GM19043 (cell line): ENCODE data around the gene FAM131B.
"Not testable (repeated sequence)": the region's sequence is repeated elsewhere in the genome, so short reads cannot be mapped to it uniquely, and the experiment has no call there.

Source experiments
- ATAC-seq: cut with Tn5 transposase; IDR thresholded peaks from one replicate; pipeline ENCODE4 v1.9.1; 2021; ENCODE audit warnings: low read depth; ENCODE audit not compliant: unreplicated experiment

FAM131B gene

GRCh38 chr7:143362131-143363015 is at the start of gene FAM131B:
Gene FAM131B (minus strand): TSS chr7:143362713. CDS start chr7:143362603, 110 bp downstream.
- no peak for ATAC-seq

- no peak for ATAC-seq
Observed at GRCh38 chr7:143411976-143412708, 49.6 kb upstream of the FAM131B start.

- no peak for ATAC-seq
Observed at GRCh38 chr7:143410521-143411004, 48.0 kb upstream of the FAM131B start.

- no peak for ATAC-seq
Observed at GRCh38 chr7:143408686-143409561, 46.4 kb upstream of the FAM131B start, which contains the start of gene EPHA1. Gene EPHA1 (minus strand): TSS chr7:143408856. CDS start chr7:143408805, 51 bp downstream.

- no peak for ATAC-seq
Observed at GRCh38 chr7:143408252-143408685, 45.8 kb upstream of the FAM131B start.

- ATAC-seq, result no peak
Observed at GRCh38 chr7:143407287-143408251, 45.1 kb upstream of the FAM131B start.

- ATAC-seq, result no peak
Observed at GRCh38 chr7:143406002-143406357, 43.5 kb upstream of the FAM131B start.

GRCh38 chr7:143405173-143406001 is 42.9 kb upstream of the FAM131B start:
- no peak for ATAC-seq

GRCh38 chr7:143402233-143402632 is 39.7 kb upstream of the FAM131B start:
- ATAC-seq, result not testable (repeated sequence)

- no peak for ATAC-seq
Observed at GRCh38 chr7:143401265-143401664, 38.8 kb upstream of the FAM131B start.

GRCh38 chr7:143399642-143400041 is 37.1 kb upstream of the FAM131B start:
- ATAC-seq, result no peak

- no peak for ATAC-seq
Observed at GRCh38 chr7:143399151-143399550, 36.6 kb upstream of the FAM131B start.

GRCh38 chr7:143398616-143399015 is 36.1 kb upstream of the FAM131B start:
- ATAC-seq, result no peak

- no peak for ATAC-seq
Observed at GRCh38 chr7:143397710-143398530, 35.4 kb upstream of the FAM131B start.

- no peak for ATAC-seq
Observed at GRCh38 chr7:143396625-143397556, 34.4 kb upstream of the FAM131B start.

GRCh38 chr7:143396182-143396581 is 33.7 kb upstream of the FAM131B start:
- ATAC-seq, result no peak
